SK-N-SH (cell line): ENCODE measurements around the gene GATA2. TPM values are rescaled to one million over a fixed set of nuclear protein-coding genes. Genes with fewer than 3 reads are reported as not detected.

Source experiments
- CTCF ChIA-PET: fragments of 300-600, 350-600 bp; formaldehyde crosslinking; extraction: SDS; loops from one replicate; lab custom pipeline; 2021; lab: Yijun Ruan, JAX
- POLR2A ChIA-PET: fragments of 350-600 bp; sonication (Branson Sonifier 250); formaldehyde crosslinking; extraction: SDS; loops from one replicate; lab custom pipeline; 2020; ENCODE audit warnings: antibody characterized with exemption, inconsistent platforms; lab: Yijun Ruan, JAX
- DNase-seq: peaks from one replicate; pipeline ENCODE4 v3.0.0; 2012
- H2AFZ ChIP-seq: fragments of 200-600 bp; sonication (generic); 2 replicates; pipeline ENCODE4 v1.8.1; 2016; ENCODE audit warnings: antibody characterized with exemption, mild to moderate bottlenecking, low read depth
- H3F3A ChIP-seq: fragments of 200-600 bp; sonication (generic); replicated peaks from 2 replicates; pipeline ENCODE3; 2016; ENCODE audit warnings: antibody characterized with exemption, mild to moderate bottlenecking; ENCODE audit not compliant: insufficient read depth
- H3K27ac ChIP-seq, 2 experiments: fragments of 200-500 bp in 1 of 2; fragments of 200-600 bp in 1 of 2; sonication (Bioruptor generic) in 1 of 2; sonication (generic), shearing (Covaris generic) in 1 of 2; 2 replicates each; pipeline versions ENCODE4 v1.5.1 to v1.6.1; 2014 to 2016; ENCODE audit warnings: low read depth in 2 of 2, inconsistent platforms in 1 of 2, low read length in 1 of 2, mild to moderate bottlenecking in 1 of 2, mixed read lengths in 1 of 2
- H3K27me3 ChIP-seq: fragments of 200-600 bp; sonication (generic), shearing (Covaris generic); 2 replicates; pipeline ENCODE4 v1.6.1; 2016; ENCODE audit warnings: mixed run types; ENCODE audit not compliant: insufficient read depth
- H3K36me3 ChIP-seq, 2 experiments: fragments of 200-500 bp in 1 of 2; fragments of 200-600 bp in 1 of 2; sonication (Bioruptor generic) in 1 of 2; sonication (generic) in 1 of 2; replicated peaks in 1 of 2; 2 replicates each; pipeline versions ENCODE3 to v1.5.1; 2014 to 2016; ENCODE audit warnings: low read length in 1 of 2, mild to moderate bottlenecking in 1 of 2; ENCODE audit not compliant: insufficient read depth in 2 of 2, control insufficient read depth in 1 of 2
- H3K4me1 ChIP-seq, 2 experiments: fragments of 200-500 bp in 1 of 2; fragments of 200-600 bp in 1 of 2; sonication (Bioruptor generic) in 1 of 2; sonication (generic), shearing (Covaris generic) in 1 of 2; 2 replicates each; pipeline versions ENCODE4 v1.5.1 to v1.6.1; 2014 to 2016; ENCODE audit warnings: low read depth in 1 of 2, low read length in 1 of 2, mixed run types in 1 of 2; ENCODE audit not compliant: insufficient read depth in 2 of 2, control insufficient read depth in 1 of 2
- H3K4me2 ChIP-seq: fragments of 200-600 bp; sonication (generic), shearing (Covaris generic); 2 replicates; pipeline ENCODE4 v1.6.1; 2017; ENCODE audit warnings: mixed run types
- H3K4me3 ChIP-seq, 2 experiments: fragments of 200-500 bp in 1 of 2; fragments of 200-600 bp in 1 of 2; sonication (Bioruptor generic) in 1 of 2; sonication (generic), shearing (Covaris generic) in 1 of 2; 2 replicates each; pipeline versions ENCODE4 v1.5.1 to v1.8.1; 2014 to 2016; ENCODE audit warnings: low read depth in 2 of 2, inconsistent platforms in 1 of 2, low read length in 1 of 2, mild to moderate bottlenecking in 1 of 2, mixed read lengths in 1 of 2, moderate library complexity in 1 of 2
- H3K79me2 ChIP-seq: fragments of 200-600 bp; sonication (generic); 2 replicates; pipeline ENCODE4 v1.8.1; 2017; ENCODE audit warnings: mild to moderate bottlenecking; ENCODE audit not compliant: insufficient read depth
- H3K9ac ChIP-seq: fragments of 200-600 bp; sonication (generic); 2 replicates; pipeline ENCODE4 v1.6.1; 2017; ENCODE audit warnings: mixed run types
- H3K9me2 ChIP-seq: fragments of 200-600 bp; sonication (generic); 2 replicates; pipeline ENCODE4 v1.6.1; 2017; ENCODE audit warnings: mixed run types
- H3K9me3 ChIP-seq: fragments of 200-600 bp; sonication (generic); 2 replicates; pipeline ENCODE4 v1.6.1; 2017; ENCODE audit warnings: mixed run types, mild to moderate bottlenecking, moderate library complexity
- H4K20me1 ChIP-seq: fragments of 200-600 bp; sonication (generic); 2 replicates; pipeline ENCODE4 v1.6.1; 2017; ENCODE audit warnings: mild to moderate bottlenecking, mixed run types; ENCODE audit not compliant: insufficient read depth
- CTCF ChIP-seq: fragments of 200-600 bp; sonication (generic); IDR thresholded peaks from 2 replicates; pipeline ENCODE4 v1.6.1; 2017; ENCODE audit warnings: antibody characterized with exemption, mild to moderate bottlenecking, moderate library complexity
- ELF1 ChIP-seq: IDR thresholded peaks from 2 replicates; pipeline ENCODE4 v1.4.0; 2012
- EP300 ChIP-seq, 2 experiments: IDR thresholded peaks; 2 replicates each; pipeline versions ENCODE4 v1.4.0 to v1.6.1; 2012; ENCODE audit warnings: borderline replicate concordance in 1 of 2, low read depth in 1 of 2, low read length in 1 of 2
- FOXJ3 ChIP-seq: sonication (generic); formaldehyde crosslinking; IDR thresholded peaks from 2 replicates; pipeline ENCODE4 v1.5.1; 2020; ENCODE audit warnings: mild to moderate bottlenecking, missing genetic modification reagents
- GABPA ChIP-seq: IDR thresholded peaks from 2 replicates; pipeline ENCODE4 v1.4.0; 2012; ENCODE audit warnings: low read depth, mild to moderate bottlenecking
- GATA2 ChIP-seq: sonication (generic); formaldehyde crosslinking; IDR thresholded peaks from 2 replicates; pipeline ENCODE4 v1.5.0; 2020; ENCODE audit warnings: mild to moderate bottlenecking, missing genetic modification reagents
- JUND ChIP-seq: IDR thresholded peaks from 2 replicates; pipeline ENCODE4 v1.4.0; 2012
- MAX ChIP-seq: IDR thresholded peaks from 2 replicates; pipeline ENCODE4 v1.4.0; 2012; ENCODE audit warnings: low read depth
- NFIC ChIP-seq: IDR thresholded peaks from 2 replicates; pipeline ENCODE4 v1.4.0; 2012; ENCODE audit warnings: borderline replicate concordance
- NRF1 ChIP-seq: IDR thresholded peaks from 2 replicates; pipeline ENCODE4 v1.6.1; 2012; ENCODE audit warnings: low read depth, mild to moderate bottlenecking, low read length
- POLR2AphosphoS5 ChIP-seq: IDR thresholded peaks from 2 replicates; pipeline ENCODE4 v1.6.1; 2012; ENCODE audit warnings: low read depth, low read length
- RFX5 ChIP-seq: IDR thresholded peaks from 2 replicates; pipeline ENCODE4 v1.6.1; 2012; ENCODE audit warnings: mild to moderate bottlenecking, improper control_type of control experiment, low read length
- SIN3A ChIP-seq: IDR thresholded peaks from 2 replicates; pipeline ENCODE4 v1.6.1; 2012; ENCODE audit warnings: low read depth, mild to moderate bottlenecking, low read length, moderate library complexity, borderline replicate concordance
- TAF1 ChIP-seq: IDR thresholded peaks from 2 replicates; pipeline ENCODE4 v1.6.1; 2012; ENCODE audit warnings: low read depth, mild to moderate bottlenecking, low read length, moderate library complexity, borderline replicate concordance
- TCF12 ChIP-seq: IDR thresholded peaks from 2 replicates; pipeline ENCODE4 v1.4.0; 2012
- USF1 ChIP-seq: IDR thresholded peaks from 2 replicates; pipeline ENCODE4 v1.4.0; 2012; ENCODE audit warnings: low read depth, borderline replicate concordance
- ZBTB33 ChIP-seq: IDR thresholded peaks from 2 replicates; pipeline ENCODE4 v1.4.0; 2012; ENCODE audit warnings: low read depth, borderline replicate concordance
- WGBS: methylation state at CpG from one replicate; pipeline ENCODE4 v1.1.6; 2017; ENCODE audit warnings: low lambda C conversion rate; 5-methylcytosine and 5-hydroxymethylcytosine counted together
- polyA plus RNA-seq, 3 experiments: library from polyadenylated mRNA; depleted of rRNA; stranded (reverse); fragments of >200 nt; gene quantifications; 2 replicates each; pipeline ENCODE4 v1.2.3, GENCODE V29; 2012
- TF ChIP-seq, protein P1 (sequence below): IDR thresholded peaks from 2 replicates; pipeline ENCODE4 v1.6.1; 2012; ENCODE audit warnings: mild to moderate bottlenecking, low read depth, low read length, moderate library complexity
- TF ChIP-seq, protein P2 (sequence below): IDR thresholded peaks from 2 replicates; pipeline ENCODE4; 2012

The GATA2 gene
- polyA plus RNA-seq, 1 of the 3 experiments (the other 2 are of a cell fraction) = 5.5 TPM

GRCh38 chr3:128463354-128463753 lies 29.6 kb downstream of the GATA2 start:
- Histone ChIP-seq H3K9me3 (no peaks in the 10 kb centered on the region), H3K36me3 (no peaks in the 10 kb centered on the region), H3K79me2 (no peaks in the 10 kb centered on the region), H3K4me2 (no peak overlapping the region), H3K4me1 (peaks cover 0 to 59% of the 10 kb centered on the region in 2 experiments; a peak in 1 of 4 replicates), H3K4me3 (no peak overlapping the region), H3K27ac (no peak overlapping the region), H3K27me3 (peaks cover 5% of the 10 kb centered on the region; the same call in 1 of the 2 replicates), H2AFZ (no peak overlapping the region), H3K9me2 (no peaks in the 10 kb centered on the region), H3F3A (no peaks in the 10 kb centered on the region), H4K20me1 (no peaks in the 10 kb centered on the region), H3K9ac (no peak overlapping the region)
- CTCF ChIA-PET = interaction anchor here (0.6 to 4.9 kb wide), 9 partner anchors 10 to 70 kb away, joined by 3 to 29 read pairs (median 4); no protein-coding TSS in a partner anchor
- WGBS = 43% methylated on average over 1 of the region's 11 CpGs
- TF ChIP-seq EP300 (IDR thresholded peaks at IDR 0.05; ENCODE audit: borderline replicate concordance in 1 of 2, low read depth in 1 of 2, low read length in 1 of 2) (no peak), POLR2AphosphoS5 (no peak), NFIC (no peak), ZBTB33 (no peak), TCF12 (no peak), SIN3A (no peak), ELF1 (no peak), FOXJ3 (CRISPR knock-in tag) (no peak), RFX5 (no peak), GATA2 (CRISPR knock-in tag) (no peak), TAF1 (no peak), GABPA (no peak), JUND (no peak), CTCF (no peak), NRF1 (no peak), USF1 (no peak), MAX (no peak)
- TF ChIP-seq, protein P1, sequence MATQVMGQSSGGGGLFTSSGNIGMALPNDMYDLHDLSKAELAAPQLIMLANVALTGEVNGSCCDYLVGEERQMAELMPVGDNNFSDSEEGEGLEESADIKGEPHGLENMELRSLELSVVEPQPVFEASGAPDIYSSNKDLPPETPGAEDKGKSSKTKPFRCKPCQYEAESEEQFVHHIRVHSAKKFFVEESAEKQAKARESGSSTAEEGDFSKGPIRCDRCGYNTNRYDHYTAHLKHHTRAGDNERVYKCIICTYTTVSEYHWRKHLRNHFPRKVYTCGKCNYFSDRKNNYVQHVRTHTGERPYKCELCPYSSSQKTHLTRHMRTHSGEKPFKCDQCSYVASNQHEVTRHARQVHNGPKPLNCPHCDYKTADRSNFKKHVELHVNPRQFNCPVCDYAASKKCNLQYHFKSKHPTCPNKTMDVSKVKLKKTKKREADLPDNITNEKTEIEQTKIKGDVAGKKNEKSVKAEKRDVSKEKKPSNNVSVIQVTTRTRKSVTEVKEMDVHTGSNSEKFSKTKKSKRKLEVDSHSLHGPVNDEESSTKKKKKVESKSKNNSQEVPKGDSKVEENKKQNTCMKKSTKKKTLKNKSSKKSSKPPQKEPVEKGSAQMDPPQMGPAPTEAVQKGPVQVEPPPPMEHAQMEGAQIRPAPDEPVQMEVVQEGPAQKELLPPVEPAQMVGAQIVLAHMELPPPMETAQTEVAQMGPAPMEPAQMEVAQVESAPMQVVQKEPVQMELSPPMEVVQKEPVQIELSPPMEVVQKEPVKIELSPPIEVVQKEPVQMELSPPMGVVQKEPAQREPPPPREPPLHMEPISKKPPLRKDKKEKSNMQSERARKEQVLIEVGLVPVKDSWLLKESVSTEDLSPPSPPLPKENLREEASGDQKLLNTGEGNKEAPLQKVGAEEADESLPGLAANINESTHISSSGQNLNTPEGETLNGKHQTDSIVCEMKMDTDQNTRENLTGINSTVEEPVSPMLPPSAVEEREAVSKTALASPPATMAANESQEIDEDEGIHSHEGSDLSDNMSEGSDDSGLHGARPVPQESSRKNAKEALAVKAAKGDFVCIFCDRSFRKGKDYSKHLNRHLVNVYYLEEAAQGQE = no peak
- TF ChIP-seq, protein P2, sequence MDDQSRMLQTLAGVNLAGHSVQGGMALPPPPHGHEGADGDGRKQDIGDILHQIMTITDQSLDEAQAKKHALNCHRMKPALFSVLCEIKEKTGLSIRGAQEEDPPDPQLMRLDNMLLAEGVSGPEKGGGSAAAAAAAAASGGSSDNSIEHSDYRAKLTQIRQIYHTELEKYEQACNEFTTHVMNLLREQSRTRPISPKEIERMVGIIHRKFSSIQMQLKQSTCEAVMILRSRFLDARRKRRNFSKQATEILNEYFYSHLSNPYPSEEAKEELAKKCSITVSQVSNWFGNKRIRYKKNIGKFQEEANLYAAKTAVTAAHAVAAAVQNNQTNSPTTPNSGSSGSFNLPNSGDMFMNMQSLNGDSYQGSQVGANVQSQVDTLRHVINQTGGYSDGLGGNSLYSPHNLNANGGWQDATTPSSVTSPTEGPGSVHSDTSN = no peak
- DNase-seq = no peak
- POLR2A ChIA-PET = interaction anchor here (1.6 to 3.8 kb wide), 3 partner anchors 18 to 52 kb away, joined by 4 to 16 read pairs (median 9); no protein-coding TSS in a partner anchor
